ENCODE measurements around the gene NTRK2.

The NTRK2 gene

DNA sequence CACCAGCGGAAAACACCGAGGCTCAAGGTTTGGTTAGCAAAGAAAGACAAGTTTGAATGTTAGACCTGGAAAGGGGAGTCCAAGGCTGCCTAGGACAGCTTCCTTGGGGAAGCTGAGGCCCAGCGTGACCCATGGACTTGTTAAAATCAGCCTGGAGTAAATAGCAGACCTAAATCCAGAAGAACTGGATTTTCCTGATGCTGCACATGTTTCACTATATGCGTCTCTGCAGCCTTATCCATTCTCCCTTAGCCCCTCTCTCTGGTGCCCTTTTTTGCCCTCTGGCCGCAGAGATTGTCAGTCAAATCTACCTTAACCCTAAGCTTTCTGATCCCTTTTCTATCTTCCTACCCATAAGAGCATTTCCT, 119.9 kb downstream of the NTRK2 start:
- Histone ChIP-seq H3K4me2 (ENCODE audit: low read length) (no peak overlapping the region), H3F3A (ENCODE audit: control insufficient read depth, insufficient read depth) (no peaks in the 10 kb centered on the region), H3K79me2 (ENCODE audit: control insufficient read depth, low read length) (no peaks in the 10 kb centered on the region), H3K4me1 (ENCODE audit: control insufficient read depth, low read length) (no peaks in the 10 kb centered on the region), H3K27ac (ENCODE audit: low read depth, low read length) (no peak overlapping the region), H4K20me1 (ENCODE audit: control insufficient read depth, insufficient read depth, low read depth, low read length) (no peaks in the 10 kb centered on the region), H3K9me2 (replicated peaks; ENCODE audit: control insufficient read depth, low read length) (no peaks in the 10 kb centered on the region), H3K36me3 (ENCODE audit: control insufficient read depth, low read length) (no peaks in the 10 kb centered on the region), H3K27me3 (ENCODE audit: control insufficient read depth, low read length) (no peaks in the 10 kb centered on the region), H3K4me3 (ENCODE audit: low read length) (no peak overlapping the region), H3K9me3 (ENCODE audit: control insufficient read depth, insufficient read depth, low read length) (no peaks in the 10 kb centered on the region)
- TF ChIP-seq CTCF (IDR thresholded peaks at IDR 0.05; ENCODE audit: low read depth, low read length, poor library complexity, severe bottlenecking), result no peak
- no peak for TF ChIP-seq EZH2phosphoT487 (IDR thresholded peaks at IDR 0.05; ENCODE audit: borderline replicate concordance, low read length)

- H3K79me2 ChIP-seq (ENCODE audit: control insufficient read depth, low read length), result no peaks in the 10 kb centered on the region
- H3K27ac ChIP-seq (ENCODE audit: low read depth, low read length), result no peak overlapping the region
- H3K27me3 ChIP-seq (ENCODE audit: control insufficient read depth, low read length), result no peaks in the 10 kb centered on the region
- no peak overlapping the region for H3K4me3 ChIP-seq (ENCODE audit: low read length)
- H3K4me1 ChIP-seq (ENCODE audit: control insufficient read depth, low read length), result no peaks in the 10 kb centered on the region
- no peak overlapping the region for H3K4me2 ChIP-seq (ENCODE audit: low read length)
- no peaks in the 10 kb centered on the region for H3F3A ChIP-seq (ENCODE audit: control insufficient read depth, insufficient read depth)
- H3K36me3 ChIP-seq (ENCODE audit: control insufficient read depth, low read length), result no peaks in the 10 kb centered on the region
- H3K9me3 ChIP-seq (ENCODE audit: control insufficient read depth, insufficient read depth, low read length), result no peaks in the 10 kb centered on the region
- H3K9me2 ChIP-seq (replicated peaks; ENCODE audit: control insufficient read depth, low read length), result no peaks in the 10 kb centered on the region
- H4K20me1 ChIP-seq (ENCODE audit: control insufficient read depth, insufficient read depth, low read depth, low read length), result no peaks in the 10 kb centered on the region
- TF ChIP-seq EZH2phosphoT487 (IDR thresholded peaks at IDR 0.05; ENCODE audit: borderline replicate concordance, low read length) (no peak), CTCF (IDR thresholded peaks at IDR 0.05; ENCODE audit: low read depth, low read length, poor library complexity, severe bottlenecking) (no peak)
These were observed 122.1 kb downstream of the NTRK2 start for GRCh38 chr9:84791643-84792042.

GRCh38 chr9:84793251-84793650, 123.7 kb downstream of the NTRK2 start:
- no peak for TF ChIP-seq EZH2phosphoT487 (IDR thresholded peaks at IDR 0.05; ENCODE audit: borderline replicate concordance, low read length)
- TF ChIP-seq CTCF (IDR thresholded peaks at IDR 0.05; ENCODE audit: low read depth, low read length, poor library complexity, severe bottlenecking), result no peak
- no peaks in the 10 kb centered on the region for H4K20me1 ChIP-seq (ENCODE audit: control insufficient read depth, insufficient read depth, low read depth, low read length)
- H3K4me2 ChIP-seq (ENCODE audit: low read length), result no peak overlapping the region
- no peaks in the 10 kb centered on the region for H3F3A ChIP-seq (ENCODE audit: control insufficient read depth, insufficient read depth)
- no peaks in the 10 kb centered on the region for H3K9me3 ChIP-seq (ENCODE audit: control insufficient read depth, insufficient read depth, low read length)
- H3K4me1 ChIP-seq (ENCODE audit: control insufficient read depth, low read length), result no peaks in the 10 kb centered on the region
- no peaks in the 10 kb centered on the region for H3K36me3 ChIP-seq (ENCODE audit: control insufficient read depth, low read length)
- H3K9me2 ChIP-seq (replicated peaks; ENCODE audit: control insufficient read depth, low read length), result no peaks in the 10 kb centered on the region
- H3K79me2 ChIP-seq (ENCODE audit: control insufficient read depth, low read length), result no peaks in the 10 kb centered on the region
- no peak overlapping the region for H3K4me3 ChIP-seq (ENCODE audit: low read length)
- no peaks in the 10 kb centered on the region for H3K27me3 ChIP-seq (ENCODE audit: control insufficient read depth, low read length)
- no peak overlapping the region for H3K27ac ChIP-seq (ENCODE audit: low read depth, low read length)
